Stimulated activated CD4-positive, alpha-beta T cell treated with anti-CD3 and anti-CD28 coated beads, Interleukin-4, amount 100 ng/mL, for 4 hours (primary cell): ENCODE data around the gene SETMAR.
"Not testable (repeated sequence)": the region's sequence is repeated elsewhere in the genome, so short reads cannot be mapped to it uniquely, and the experiment has no call there.

ENCODE experiments used
- DNase-seq, 2 experiments: peaks; one replicate each; pipeline ENCODE4 v3.0.0-alpha.2; 2020

The SETMAR gene

GRCh38 chr3:4314688-4315087 is 11.5 kb downstream of the SETMAR start:
- no peak for DNase-seq

- no peak for DNase-seq
Observed at GRCh38 chr3:4320096-4320911, 17.1 kb downstream of the SETMAR start.

DNA sequence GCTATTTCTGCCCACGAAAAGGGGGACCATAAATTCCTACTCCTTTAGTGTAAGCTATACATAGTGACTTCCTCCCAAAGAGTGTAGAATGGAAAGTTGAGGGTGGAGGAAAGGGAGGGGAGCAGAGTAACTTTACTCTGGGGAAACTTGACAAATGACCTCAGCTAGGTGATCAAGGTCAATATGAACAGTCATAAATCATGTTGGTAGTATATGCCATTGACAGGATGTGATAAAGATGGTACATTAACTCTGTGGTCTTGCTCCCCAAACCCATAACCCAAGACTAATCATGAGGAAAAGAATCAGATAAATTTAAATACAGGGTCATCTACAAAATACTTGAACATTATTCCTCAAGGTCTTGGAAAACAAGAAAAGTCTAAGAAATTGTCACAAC is 18.6 kb downstream of the SETMAR start:
- no peak for DNase-seq

GRCh38 chr3:4322635-4323034 is 19.5 kb downstream of the SETMAR start:
- DNase-seq, result no peak

DNA sequence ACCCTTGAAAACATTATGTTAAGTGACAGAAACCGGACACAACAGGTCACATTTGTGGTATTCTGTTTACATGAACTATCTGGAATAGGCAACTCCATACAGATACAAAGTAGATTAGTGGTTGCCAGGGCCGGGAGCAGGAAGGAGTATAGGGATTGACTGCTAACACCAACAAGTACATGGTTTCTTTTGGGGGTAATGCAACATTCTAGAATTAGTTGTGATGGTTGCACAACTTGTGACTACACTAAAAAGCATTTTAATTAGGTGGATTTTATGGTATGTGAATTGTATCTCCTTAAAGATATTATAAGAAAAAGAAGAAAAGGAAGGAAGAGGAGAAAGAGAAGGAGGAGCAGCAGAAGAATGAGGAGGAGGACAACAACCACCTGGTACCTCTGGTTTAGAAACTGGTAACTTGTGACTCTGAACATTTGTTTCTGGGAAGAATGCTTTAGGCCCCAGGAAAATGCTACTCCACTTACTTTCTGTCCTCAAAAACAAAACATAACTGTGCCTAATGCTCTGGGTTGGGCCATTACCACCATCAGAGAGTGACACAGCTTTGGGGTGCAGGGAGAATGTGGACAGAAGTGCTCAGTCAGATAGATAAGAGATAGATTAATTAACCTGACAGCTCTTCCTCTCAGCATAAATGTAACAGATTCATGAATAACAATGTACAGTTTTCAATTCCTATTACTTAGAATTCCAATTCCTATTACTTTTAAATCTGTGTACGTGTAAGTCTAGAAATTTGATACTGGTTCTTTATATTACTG is 20.3 kb downstream of the SETMAR start:
- no peak for DNase-seq

DNA sequence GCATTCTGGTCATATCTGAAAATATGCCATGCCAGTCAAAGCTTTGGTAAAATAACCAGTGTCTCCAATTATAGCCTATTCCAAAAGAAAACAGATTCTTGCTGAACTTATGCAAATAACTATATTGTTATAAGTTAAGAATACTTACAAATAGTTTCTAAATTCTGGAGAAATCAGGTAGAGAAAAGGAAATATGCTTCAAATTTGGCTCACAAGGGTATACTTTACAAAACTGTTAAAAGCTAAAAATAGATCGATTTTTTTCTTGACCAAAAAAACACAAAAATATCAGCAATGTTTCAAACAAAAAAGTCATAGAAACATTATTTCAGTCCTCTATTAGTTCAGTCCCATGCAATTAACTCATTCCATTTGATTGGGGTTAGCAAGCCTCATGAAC is 23.7 kb downstream of the SETMAR start:
- DNase-seq, result no peak

GRCh38 chr3:4329806-4330205 is 26.6 kb downstream of the SETMAR start:
- DNase-seq, result not testable (repeated sequence)

- DNase-seq, result no peak
Observed at GRCh38 chr3:4332111-4332510, 28.9 kb downstream of the SETMAR start.

- no peak for DNase-seq
Observed at GRCh38 chr3:4332574-4332973, 29.4 kb downstream of the SETMAR start.

DNA sequence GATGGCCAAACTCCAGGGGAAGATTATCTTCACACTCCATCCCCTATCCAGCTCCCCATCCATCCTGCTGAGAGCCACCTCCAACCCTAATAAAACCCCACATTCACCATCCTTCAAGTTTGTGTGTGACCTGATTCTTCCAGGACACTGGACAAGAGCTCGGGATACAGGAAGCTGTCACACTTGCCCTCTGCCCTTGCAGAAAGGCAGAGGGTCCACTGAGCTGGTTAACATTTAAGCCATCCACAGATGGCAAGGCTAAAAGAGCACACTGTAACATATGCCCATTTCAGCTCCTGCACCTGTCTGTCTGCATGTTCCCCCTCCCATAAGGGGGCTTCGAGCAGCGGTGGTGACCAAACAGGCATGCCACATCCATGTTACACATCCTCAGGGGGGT is 29.8 kb downstream of the SETMAR start:
- no peak for DNase-seq

DNA sequence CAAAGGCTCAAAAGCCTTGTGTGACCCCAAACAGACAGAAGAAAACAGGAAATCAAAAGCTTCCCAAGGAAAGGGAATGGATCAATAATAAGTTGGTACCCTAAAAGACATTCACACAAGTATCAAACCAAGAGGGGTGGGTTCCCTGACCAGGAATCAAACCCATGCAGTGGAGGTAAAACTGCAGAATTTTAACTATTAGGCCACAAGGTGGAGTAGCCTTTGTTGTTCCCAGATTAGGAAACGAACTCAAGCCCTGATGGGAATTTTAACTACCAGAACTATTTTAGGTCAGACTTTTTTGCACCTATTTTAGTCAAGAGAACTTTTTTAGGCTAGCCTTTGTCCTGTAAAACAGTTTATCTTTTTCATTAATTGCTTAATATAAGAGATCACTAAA is 31.4 kb downstream of the SETMAR start:
- no peak for DNase-seq

DNA sequence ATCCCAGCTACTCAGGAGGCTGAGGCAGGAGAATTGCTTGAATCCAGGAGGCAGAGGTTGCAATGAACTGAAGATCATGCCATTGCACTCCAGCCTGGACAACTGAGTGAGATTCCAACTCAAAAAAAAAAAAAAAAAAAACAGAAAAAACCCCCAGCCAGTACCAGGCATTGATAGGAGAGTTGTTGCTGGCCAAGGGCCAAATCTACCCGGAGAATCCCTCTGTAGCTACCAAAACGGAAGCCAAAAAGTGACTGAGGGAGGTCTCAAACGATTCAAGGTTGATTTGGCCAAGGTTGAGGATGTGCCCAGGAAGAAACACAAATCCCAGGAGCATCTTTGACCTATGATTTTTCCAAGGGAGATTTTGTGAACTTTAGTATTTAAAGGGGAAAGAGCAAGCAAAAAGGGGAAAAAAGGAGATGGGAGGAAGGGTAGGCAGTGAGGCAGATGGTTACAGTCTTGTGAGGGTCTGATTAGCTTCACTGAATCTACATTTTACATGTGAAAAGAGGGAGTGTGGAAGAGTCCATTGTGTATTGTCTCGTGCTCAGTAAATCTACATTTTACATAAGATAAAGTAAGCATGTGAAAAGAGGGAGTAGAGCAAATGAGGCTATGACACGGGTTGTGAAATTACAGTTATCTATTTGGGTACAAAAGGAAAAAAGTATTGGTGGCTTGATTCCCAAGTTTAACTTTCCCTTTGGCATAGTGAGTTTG is 32.8 kb downstream of the SETMAR start:
- no peak for DNase-seq

DNA sequence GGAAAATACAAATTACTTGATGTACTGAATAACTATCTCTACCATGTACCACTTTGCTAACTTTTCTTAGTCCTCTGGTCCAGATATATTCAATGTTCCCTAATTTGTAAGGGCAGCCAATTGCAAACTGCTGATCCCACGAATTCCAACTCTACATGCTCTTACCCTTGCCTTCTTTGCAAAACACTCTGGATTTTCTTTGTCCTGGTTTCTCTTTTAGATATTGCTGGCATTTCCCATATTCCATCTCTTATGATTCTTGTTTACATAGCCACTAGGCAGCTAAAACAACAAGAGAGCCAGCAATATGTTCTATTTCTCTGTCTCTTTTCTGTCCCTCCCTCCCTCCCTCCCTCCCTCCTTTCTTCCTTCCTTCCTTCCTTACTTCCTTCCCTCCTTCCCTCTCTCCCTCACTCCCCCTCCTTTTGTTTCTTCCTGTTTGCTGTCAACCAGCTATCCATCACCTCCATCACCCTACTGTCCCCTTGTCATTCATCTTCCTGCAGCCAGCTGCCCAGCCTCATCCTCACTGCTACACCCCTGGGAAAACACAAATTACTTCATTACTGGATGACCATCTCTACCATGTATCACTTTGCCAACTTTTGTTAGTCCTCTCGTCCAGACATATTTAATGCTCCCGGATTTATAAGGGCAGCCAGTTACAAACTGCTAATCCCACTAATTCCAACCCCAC is 33.8 kb downstream of the SETMAR start:
- no peak for DNase-seq

- DNase-seq, result no peak
Observed at GRCh38 chr3:4338751-4339150, 35.6 kb downstream of the SETMAR start.

DNA sequence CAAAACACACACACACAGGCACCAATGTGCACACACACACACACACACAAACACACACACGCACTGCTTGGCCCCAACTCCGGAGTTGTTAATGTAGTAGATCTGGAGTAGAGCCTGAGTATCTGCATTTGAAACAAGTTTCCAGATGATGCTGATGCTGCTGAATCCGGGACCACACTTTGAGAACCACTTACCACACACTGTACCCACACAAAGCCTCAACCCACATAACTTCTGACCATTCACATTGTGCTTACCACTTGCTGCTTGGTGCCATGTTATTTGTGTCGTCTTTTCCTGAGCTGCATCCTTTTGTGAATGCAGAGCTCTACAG is 36.9 kb downstream of the SETMAR start:
- no peak for DNase-seq

GRCh38 chr3:4340411-4341335 is 37.5 kb downstream of the SETMAR start:
- DNase-seq, result no peak

DNA sequence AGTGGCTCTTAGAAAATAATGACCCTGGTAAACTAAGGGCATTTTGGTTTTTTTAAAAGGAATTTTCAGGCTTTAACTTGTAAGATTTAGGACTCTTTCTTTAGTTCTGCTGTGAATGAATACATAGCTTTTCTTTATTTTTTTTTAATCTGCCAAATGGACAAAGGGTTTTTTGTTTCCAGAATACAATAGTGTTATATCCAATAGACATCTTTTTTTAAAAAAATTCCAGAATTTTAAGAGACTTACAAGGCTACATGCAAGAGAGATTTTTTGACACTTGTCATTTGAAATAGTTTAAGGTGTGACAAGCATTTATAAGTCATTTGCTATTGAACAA is 38.1 kb downstream of the SETMAR start:
- no peak for DNase-seq

GRCh38 chr3:4343258-4343657 is 40.1 kb downstream of the SETMAR start:
- DNase-seq, result no peak

- peak in 1 of 2 experiments; percentile 51 for DNase-seq
Observed at GRCh38 chr3:4350789-4351163, 47.6 kb downstream of the SETMAR start.

GRCh38 chr3:4351164-4351855 is 48.1 kb downstream of the SETMAR start:
- peak; percentile 7 to 62 for DNase-seq

DNA sequence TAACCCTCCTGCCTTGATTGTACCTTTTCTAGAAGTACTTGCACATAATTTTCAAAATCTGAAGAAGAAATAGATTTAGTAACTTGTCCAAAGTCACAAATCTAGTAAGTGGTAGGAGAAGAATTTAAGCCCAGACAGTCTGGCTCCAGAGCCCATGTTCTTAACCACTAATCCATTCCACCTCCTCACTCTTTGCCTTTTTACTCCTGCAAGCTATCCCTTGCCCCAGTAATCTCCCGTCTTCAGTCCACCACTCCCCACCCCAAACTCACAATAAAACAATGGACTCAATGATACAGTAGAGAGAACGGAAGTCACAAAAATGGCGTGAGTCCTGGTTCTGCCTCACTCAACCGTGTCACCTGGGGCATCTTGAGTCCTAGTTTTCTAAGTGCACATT is 48.7 kb downstream of the SETMAR start:
- DNase-seq, result no peak
